MM.1S (cell line): ENCODE measurements around the gene RNU1-1.
A peak's percentile ranks its signal among the peaks of the same experiment; 100 is the strongest.
"Not testable (repeated sequence)": the region's sequence is repeated elsewhere in the genome, so short reads cannot be mapped to it uniquely, and the experiment has no call there.

ENCODE experiments used
- DNase-seq: peaks from one replicate; pipeline ENCODE4 v3.0.0-alpha.2; 2015
- H2AFZ ChIP-seq: fragments of 300-600 bp; sonication (generic); 2 replicates; pipeline ENCODE4 v1.6.0; 2016; ENCODE audit warnings: antibody characterized with exemption, low read length
- H3F3A ChIP-seq: fragments of 300-600 bp; sonication (generic); 2 replicates; pipeline ENCODE4 v1.6.1; 2016; ENCODE audit warnings: mild to moderate bottlenecking, antibody characterized with exemption, low read length, moderate library complexity, mixed read lengths; ENCODE audit not compliant: insufficient read depth
- H3K27ac ChIP-seq: fragments of 300-600 bp; sonication (generic); 2 replicates; pipeline ENCODE4 v1.5.1; 2016; ENCODE audit warnings: mild to moderate bottlenecking, low read length
- H3K27me3 ChIP-seq: fragments of 300-600 bp; sonication (generic); replicated peaks from 2 replicates; pipeline ENCODE4 v1.6.0; 2016; ENCODE audit warnings: low read length; ENCODE audit not compliant: insufficient read depth
- H3K36me3 ChIP-seq: fragments of 300-600 bp; sonication (generic); replicated peaks from 2 replicates; pipeline ENCODE4 v1.6.1; 2016; ENCODE audit warnings: mild to moderate bottlenecking, low read length, mixed read lengths; ENCODE audit not compliant: insufficient read depth
- H3K4me1 ChIP-seq: fragments of 300-600 bp; sonication (generic); 2 replicates; pipeline ENCODE4 v1.6.1; 2016; ENCODE audit warnings: low read length, mixed read lengths
- H3K4me2 ChIP-seq: fragments of 300-600 bp; sonication (generic); 2 replicates; pipeline ENCODE4 v1.6.0; 2016; ENCODE audit warnings: low read depth, low read length
- H3K4me3 ChIP-seq: fragments of 300-600 bp; sonication (generic); 2 replicates; pipeline ENCODE4 v1.5.1; 2016; ENCODE audit warnings: low read length, mixed read lengths
- H3K79me2 ChIP-seq: fragments of 300-600 bp; sonication (generic); 2 replicates; pipeline ENCODE4 v1.6.1; 2016; ENCODE audit warnings: mixed run types, low read length, mixed read lengths
- H3K9ac ChIP-seq: fragments of 300-600 bp; sonication (generic); 2 replicates; pipeline ENCODE4 v1.6.1; 2016; ENCODE audit warnings: low read length, mixed read lengths
- H3K9me2 ChIP-seq: fragments of 300-600 bp; sonication (generic); replicated peaks from 2 replicates; pipeline ENCODE4 v1.6.1; 2016; ENCODE audit warnings: mild to moderate bottlenecking, low read length, mixed read lengths; ENCODE audit not compliant: insufficient read depth
- H3K9me3 ChIP-seq: fragments of 300-600 bp; sonication (generic); replicated peaks from 2 replicates; pipeline ENCODE4 v1.6.1; 2016; ENCODE audit warnings: mild to moderate bottlenecking, low read length, mixed read lengths; ENCODE audit not compliant: insufficient read depth
- H4K20me1 ChIP-seq: fragments of 300-600 bp; sonication (generic); 2 replicates; pipeline ENCODE4 v1.6.1; 2016; ENCODE audit warnings: mild to moderate bottlenecking, low read length, moderate library complexity, mixed read lengths; ENCODE audit not compliant: insufficient read depth
- CTCF ChIP-seq: fragments of 300-600 bp; sonication (generic); IDR thresholded peaks from 2 replicates; pipeline ENCODE4 v1.5.1; 2016; ENCODE audit warnings: antibody characterized with exemption, low read length, mixed read lengths
- EZH2 ChIP-seq: fragments of 300-600 bp; sonication (generic); optimal IDR thresholded peaks from 2 replicates; pipeline ENCODE3; 2017; ENCODE audit warnings: low read depth, mild to moderate bottlenecking, antibody characterized with exemption, low read length, mixed read lengths
- EZH2phosphoT487 ChIP-seq: fragments of 300-600 bp; sonication (generic); IDR thresholded peaks from 2 replicates; pipeline ENCODE4 v1.6.1; 2018; ENCODE audit warnings: antibody characterized with exemption, low read length

The RNU1-1 gene

GRCh38 chr1:16521288-16521583, 7.2 kb upstream of the RNU1-1 start:
- Histone ChIP-seq H3K79me2 (no peaks in the 10 kb centered on the region), H2AFZ (no peak overlapping the region), H3K9me3 (no peaks in the 10 kb centered on the region), H3K4me1 (no peaks in the 10 kb centered on the region), H3K27ac (no peak overlapping the region), H4K20me1 (no peaks in the 10 kb centered on the region), H3K27me3 (peaks cover 56% of the 10 kb centered on the region), H3K9me2 (no peaks in the 10 kb centered on the region), H3K36me3 (no peaks in the 10 kb centered on the region), H3F3A (no peaks in the 10 kb centered on the region), H3K9ac (no peak overlapping the region), H3K4me3 (no peak overlapping the region), H3K4me2 (no peak overlapping the region)
- TF ChIP-seq EZH2, result no peak
- TF ChIP-seq EZH2phosphoT487, result no peak
- no peak for TF ChIP-seq CTCF
- no peak for DNase-seq

GRCh38 chr1:16520435-16521287, 6.6 kb upstream of the RNU1-1 start:
- not testable (repeated sequence) for H3K36me3 ChIP-seq, H3K9me3 ChIP-seq, H3K4me1 ChIP-seq, H3K9ac ChIP-seq, H3K79me2 ChIP-seq, H4K20me1 ChIP-seq, H3F3A ChIP-seq, H3K4me2 ChIP-seq, H3K27ac ChIP-seq, H3K9me2 ChIP-seq, H3K4me3 ChIP-seq, H2AFZ ChIP-seq, DNase-seq
- peaks cover 56% of the 10 kb centered on the region for H3K27me3 ChIP-seq

GRCh38 chr1:16519255-16519951, 5.3 kb upstream of the RNU1-1 start:
- H3K9ac ChIP-seq, H3K4me2 ChIP-seq, H4K20me1 ChIP-seq, H3K4me1 ChIP-seq, H3K4me3 ChIP-seq, H2AFZ ChIP-seq, H3K36me3 ChIP-seq, H3K9me2 ChIP-seq, H3K9me3 ChIP-seq, DNase-seq, H3K79me2 ChIP-seq, H3F3A ChIP-seq, H3K27ac ChIP-seq: not testable (repeated sequence)
- H3K27me3 ChIP-seq, result peaks cover 53% of the 10 kb centered on the region

GRCh38 chr1:16518913-16519254, 4.8 kb upstream of the RNU1-1 start:
- peaks cover 48% of the 10 kb centered on the region for H3K27me3 ChIP-seq
- not testable (repeated sequence) for H3K9me2 ChIP-seq, H3F3A ChIP-seq, H3K79me2 ChIP-seq, H3K9ac ChIP-seq, H3K4me3 ChIP-seq, H3K4me2 ChIP-seq, H3K9me3 ChIP-seq, H3K4me1 ChIP-seq, DNase-seq, H4K20me1 ChIP-seq, H2AFZ ChIP-seq, H3K36me3 ChIP-seq, H3K27ac ChIP-seq

GRCh38 chr1:16516694-16517410, 2.8 kb upstream of the RNU1-1 start:
- H3K9me3 ChIP-seq, H3K36me3 ChIP-seq, H3K4me2 ChIP-seq, H3K9me2 ChIP-seq, DNase-seq, H3K4me1 ChIP-seq, H3F3A ChIP-seq, H2AFZ ChIP-seq, H3K27ac ChIP-seq, H3K79me2 ChIP-seq, H4K20me1 ChIP-seq, H3K4me3 ChIP-seq, H3K9ac ChIP-seq: not testable (repeated sequence)
- H3K27me3 ChIP-seq, result peaks cover 37% of the 10 kb centered on the region

GRCh38 chr1:16513412-16514106, 526 bp downstream of the RNU1-1 start:
- not testable (repeated sequence) for H3K9ac ChIP-seq, H3F3A ChIP-seq, H3K27me3 ChIP-seq, H3K36me3 ChIP-seq, H3K79me2 ChIP-seq, H3K9me3 ChIP-seq, H2AFZ ChIP-seq, H3K4me1 ChIP-seq, H3K9me2 ChIP-seq, H4K20me1 ChIP-seq, H3K4me3 ChIP-seq
- peak; percentile 95 for DNase-seq
- Histone ChIP-seq H3K4me2 (peak overlapping the region; percentile 10; the same call in 1 of the 2 replicates), H3K27ac (peak overlapping the region; percentile 42; the same call in 1 of the 2 replicates)
